Pancreas (tissue), 10 donors: ENCODE results near the gene PRPF19. TPM values are rescaled to one million over a fixed set of nuclear protein-coding genes. Genes with fewer than 3 reads are reported as not detected.

ENCODE experiments used
- ATAC-seq, 4 donors: fragments of 200-7000 bp; cut with Tn5 transposase; one replicate each; pipeline versions ENCODE4 v1.8.0 to v1.9.1; 2020; ENCODE audit warnings: mild to moderate bottlenecking in 4 of 4, moderate library complexity in 4 of 4
- DNase-seq, 6 donors: peaks; one replicate each; pipeline ENCODE4 v3.0.0-alpha.2; 2020
- FAIRE-seq: peaks from 2 replicates; lab custom pipeline; 2012; peaks lifted over from hg19 to GRCh38; lab: Jason Lieb, UNC
- H3K27ac ChIP-seq, 4 donors: fragments of 200-600 bp; sonication (generic); 1 replicate in 3 of 4; 2 replicates in 1 of 4; pipeline versions ENCODE4 v1.5.0 to v1.8.0; 2020
- H3K27me3 ChIP-seq, 4 donors: fragments of 200-600 bp; one replicate each; pipeline ENCODE4 v1.8.0; 2021
- H3K36me3 ChIP-seq, 3 donors: fragments of 200-600 bp; sonication (generic) in 1 of 3; one replicate each; pipeline versions ENCODE4 v1.5.0 to v1.8.0; 2020 to 2021
- H3K4me1 ChIP-seq, 3 donors: fragments of 200-600 bp; one replicate each; pipeline ENCODE4 v1.8.0; 2021
- H3K4me3 ChIP-seq, 4 donors: fragments of 200-600 bp; sonication (generic) in 2 of 4; one replicate each; pipeline versions ENCODE4 v1.5.0 to v1.8.0; 2020 to 2021
- H3K9me3 ChIP-seq, 4 donors: fragments of 200-600 bp; one replicate each; pipeline ENCODE4 v1.8.0; 2021
- WGBS, 2 donors: extraction: QIAGEN DNeasy Blood & Tissue Kit; methylation state at CpG; one replicate each; pipeline ENCODE4 v1.1.7; 2013; 5-methylcytosine and 5-hydroxymethylcytosine counted together
- intact Hi-C, 3 donors: fragments of 100-400 bp; cut with DNase I; formaldehyde crosslinking; loops; one replicate each; pipeline versions ENCODE4 v1.11.1 to v1.14.2; 2022
- polyA plus RNA-seq, 2 donors: library from polyadenylated mRNA; stranded (reverse); fragments of 200-250 nt; gene quantifications; one replicate each; pipeline ENCODE4 v1.2.3, GENCODE V29; 2013
- total RNA-seq, 6 donors: library from RNA; stranded (reverse); fragmentation: NEBNext Ultra II Directional in 4 of 6; extraction: Animal tissue kit (Norgen Biotek cat#: 25700) in 4 of 6; gene quantifications; one replicate each; pipeline versions ENCODE4 v1.2.1 to v1.2.4, GENCODE V29; 2021 to 2023
- TF ChIP-seq, protein P1 (sequence below), 4 donors: fragments of 200-600 bp; sonication (generic) in 3 of 4; IDR thresholded peaks; one replicate each; pipeline versions ENCODE4 v1.5.0 to v1.8.0; 2021; ENCODE audit warnings: antibody characterized with exemption in 4 of 4
- donor health status: healthy with polysubstance abuse.
- donor health status: DM: no; HTN: no; CAD: no; lungs with moderate emphysema.
- donor health status: DM: no; HTN: no; CAD: no.
- donor health status: control.
- donor health status: control.
- donor health status: Bipolar disorder and iron deficiency.
- donor health status: DM: yes; HTN: yes; CAD: no.
- donor health status: DM: no; HTN: no; CAD: no.
- donor health status: DM: no; HTN: no; CAD: no.
- donor health status: DM: yes; HTN: yes; CAD: no.

The PRPF19 gene
- total and polyA plus RNA-seq, 8 donors = 33.9 to 50.1 (median 45.5) TPM

- FAIRE-seq (no peak), ATAC-seq (peak in 1 of 4 donors; percentile 26), DNase-seq (no peak)
- TF ChIP-seq, protein P1, sequence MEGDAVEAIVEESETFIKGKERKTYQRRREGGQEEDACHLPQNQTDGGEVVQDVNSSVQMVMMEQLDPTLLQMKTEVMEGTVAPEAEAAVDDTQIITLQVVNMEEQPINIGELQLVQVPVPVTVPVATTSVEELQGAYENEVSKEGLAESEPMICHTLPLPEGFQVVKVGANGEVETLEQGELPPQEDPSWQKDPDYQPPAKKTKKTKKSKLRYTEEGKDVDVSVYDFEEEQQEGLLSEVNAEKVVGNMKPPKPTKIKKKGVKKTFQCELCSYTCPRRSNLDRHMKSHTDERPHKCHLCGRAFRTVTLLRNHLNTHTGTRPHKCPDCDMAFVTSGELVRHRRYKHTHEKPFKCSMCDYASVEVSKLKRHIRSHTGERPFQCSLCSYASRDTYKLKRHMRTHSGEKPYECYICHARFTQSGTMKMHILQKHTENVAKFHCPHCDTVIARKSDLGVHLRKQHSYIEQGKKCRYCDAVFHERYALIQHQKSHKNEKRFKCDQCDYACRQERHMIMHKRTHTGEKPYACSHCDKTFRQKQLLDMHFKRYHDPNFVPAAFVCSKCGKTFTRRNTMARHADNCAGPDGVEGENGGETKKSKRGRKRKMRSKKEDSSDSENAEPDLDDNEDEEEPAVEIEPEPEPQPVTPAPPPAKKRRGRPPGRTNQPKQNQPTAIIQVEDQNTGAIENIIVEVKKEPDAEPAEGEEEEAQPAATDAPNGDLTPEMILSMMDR (IDR thresholded peaks at IDR 0.05) = no peak
- Histone ChIP-seq H3K27me3 (no peaks in the 10 kb centered on the region), H3K4me1 (peaks cover 0 to 3% (median 3%) of the 10 kb centered on the region in 3 donors), H3K36me3 (no peaks in the 10 kb centered on the region), H3K27ac (no peak overlapping the region), H3K9me3 (no peaks in the 10 kb centered on the region), H3K4me3 (no peak overlapping the region)
- intact Hi-C loops = no loop called here
- 82 to 84% methylated on average over 11 of the region's 11 CpGs for WGBS, 2 donors
Measured at GRCh38 chr11:60944490-60945294, 38.3 kb upstream of the PRPF19 start.

- H3K4me3 ChIP-seq = no peak overlapping the region
- peaks cover 0 to 3% (median 3%) of the 10 kb centered on the region in 3 donors for H3K4me1 ChIP-seq
- peak; percentile 63 to 78 (median 74) for ATAC-seq
- H3K36me3 ChIP-seq = no peaks in the 10 kb centered on the region
- TF ChIP-seq, protein P1 (IDR thresholded peaks at IDR 0.05) = no peak
- DNase-seq = peak in 2 of 6 donors; percentile 36 to 53
- 34 to 41% methylated on average over 9 of the region's 9 CpGs for WGBS, 2 donors
- H3K9me3 ChIP-seq = no peaks in the 10 kb centered on the region
- H3K27me3 ChIP-seq = no peaks in the 10 kb centered on the region
- FAIRE-seq = no peak
- H3K27ac ChIP-seq = peak overlapping the region in 3 of 4 donors; percentile 33 to 59 (median 52)
- intact Hi-C loops = no loop called here
Measured at GRCh38 chr11:60942970-60943565, 36.7 kb upstream of the PRPF19 start.

- intact Hi-C loops = no loop called here
- peaks cover 0 to 3% (median 3%) of the 10 kb centered on the region in 3 donors for H3K4me1 ChIP-seq
- DNase-seq (no peak), ATAC-seq (no peak), FAIRE-seq (no peak)
- TF ChIP-seq, protein P1 (IDR thresholded peaks at IDR 0.05) = no peak
- no peaks in the 10 kb centered on the region for H3K27me3 ChIP-seq
- H3K4me3 ChIP-seq = no peak overlapping the region
- no peak overlapping the region for H3K27ac ChIP-seq
- WGBS, 2 donors = 90 to 95% methylated on average over 4 of the region's 4 CpGs
- no peaks in the 10 kb centered on the region for H3K9me3 ChIP-seq
- H3K36me3 ChIP-seq = no peaks in the 10 kb centered on the region
Measured at GRCh38 chr11:60942219-60942618, 35.8 kb upstream of the PRPF19 start.

DNA sequence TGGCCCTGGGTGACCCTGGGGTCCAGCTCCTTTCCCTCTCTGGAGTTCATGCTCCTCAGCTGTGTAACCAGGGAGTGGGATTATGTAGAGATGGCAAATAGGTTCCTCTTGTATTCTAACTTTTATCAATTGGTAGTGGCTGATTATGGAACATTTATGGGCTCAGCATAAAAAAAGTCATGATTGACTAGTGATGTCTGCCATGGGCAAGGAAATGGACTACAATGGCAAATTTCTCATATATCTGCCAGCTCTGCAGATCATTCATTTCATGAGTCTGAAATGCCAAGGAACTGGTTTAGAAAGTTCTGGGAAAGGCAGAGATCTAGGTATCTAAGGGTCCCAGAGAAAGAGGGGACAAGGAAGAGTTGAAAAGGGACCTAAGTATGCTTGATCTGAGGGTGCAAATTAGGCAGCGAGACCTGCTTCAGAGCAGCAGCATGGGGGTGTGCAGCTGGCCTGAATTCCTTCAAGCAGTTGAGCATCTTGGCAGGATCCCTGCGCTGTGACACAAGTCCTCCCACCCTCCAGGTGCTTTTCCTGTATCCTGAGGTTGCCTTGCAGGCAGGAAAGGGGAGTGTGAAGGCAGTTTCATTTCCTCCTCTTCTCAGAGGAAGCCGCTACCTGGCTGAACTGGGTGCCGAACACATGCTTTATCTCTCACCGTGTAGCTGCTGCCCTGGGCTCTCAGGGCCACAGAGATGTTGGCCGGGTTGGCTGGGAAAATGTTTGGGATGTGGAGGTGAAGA lies 35.2 kb upstream of the PRPF19 start:
- intact Hi-C loops = no loop called here
- no peaks in the 10 kb centered on the region for H3K27me3 ChIP-seq
- no peak for ATAC-seq

More for the DNA sequence above, 35.2 kb upstream of the PRPF19 start:
- 70 to 76% methylated on average over 6 of the region's 6 CpGs for WGBS, 2 donors
- no peak for DNase-seq
- TF ChIP-seq, protein P1 (IDR thresholded peaks at IDR 0.05) = no peak
- H3K27ac ChIP-seq = no peak overlapping the region
- H3K4me3 ChIP-seq = no peak overlapping the region
- H3K9me3 ChIP-seq = no peaks in the 10 kb centered on the region
- no peaks in the 10 kb centered on the region for H3K36me3 ChIP-seq
- H3K4me1 ChIP-seq = peaks cover 0 to 3% (median 3%) of the 10 kb centered on the region in 3 donors
- no peak for FAIRE-seq
